SK-N-MC (cell line): Measurements from ENCODE around the gene TCF3.

Source experiments
- EZH2 ChIP-seq: fragments of 200-600 bp; sonication (generic); IDR thresholded peaks from one replicate; pipeline ENCODE4 v1.6.1; 2017; ENCODE audit warnings: antibody characterized with exemption
- POLR2AphosphoS5 ChIP-seq: IDR thresholded peaks from 2 replicates; pipeline ENCODE4 v1.6.1; 2012; ENCODE audit warnings: mild to moderate bottlenecking, low read depth, low read length, borderline replicate concordance

DNA sequence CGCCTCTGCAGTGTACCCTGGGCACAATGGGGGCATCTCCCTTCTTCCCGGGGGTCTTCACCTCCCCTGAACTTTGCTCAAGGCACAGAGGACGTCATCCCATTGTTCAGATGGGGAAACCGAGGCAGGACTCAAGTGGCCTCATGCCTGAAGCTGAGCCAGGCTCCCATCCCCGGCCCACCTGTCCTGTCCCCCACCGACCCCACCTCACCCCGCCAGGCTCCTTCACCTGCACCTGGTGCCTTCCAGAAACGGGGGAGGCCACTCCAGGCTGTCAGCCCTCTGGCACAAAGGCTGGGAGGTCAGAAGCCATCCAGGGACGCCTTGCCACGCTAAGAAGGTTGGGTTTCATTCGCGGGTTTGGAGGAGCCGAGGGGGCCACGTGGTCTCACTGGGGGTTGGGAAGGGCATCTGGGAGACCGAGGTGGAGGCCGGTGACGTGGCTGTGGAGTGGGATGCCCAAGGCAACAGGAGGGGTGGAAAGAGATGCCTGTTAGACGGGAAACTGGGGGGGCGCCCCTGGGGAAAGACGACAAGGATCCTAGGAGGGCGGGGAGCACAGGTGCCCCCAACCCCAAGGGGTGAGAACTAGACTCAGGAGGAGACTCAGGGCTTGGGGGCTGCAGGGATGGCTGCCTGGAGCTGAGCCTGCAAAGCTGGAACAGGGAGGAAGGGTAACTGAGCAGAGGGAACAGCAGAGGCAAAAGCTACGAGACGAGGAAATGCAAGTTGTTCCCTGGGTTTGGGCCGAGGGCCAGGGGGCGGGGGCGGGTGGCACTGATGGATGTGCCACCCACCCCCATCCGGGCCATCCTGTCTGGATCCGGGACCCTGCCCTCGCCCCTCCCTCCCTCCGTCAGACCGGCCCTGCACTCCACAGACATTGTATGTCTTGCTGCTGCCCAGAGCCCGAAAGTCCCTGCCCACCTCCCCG is 6.0 kb upstream of the TCF3 start:
- TF ChIP-seq POLR2AphosphoS5 = no peak
- no peak for TF ChIP-seq EZH2
